NT2/D1 (cell line): ENCODE measurements around the gene AHRR.

Experiments used
- SUZ12 ChIP-seq: IDR thresholded peaks from 2 replicates; pipeline ENCODE4 v1.6.1; 2011; ENCODE audit not compliant: insufficient read length, insufficient read depth; ENCODE audit errors: extremely low read depth
- YY1 ChIP-seq: IDR thresholded peaks from 2 replicates; pipeline ENCODE4 v1.6.1; 2011; ENCODE audit not compliant: insufficient read length, insufficient read depth
- ZNF274 ChIP-seq: IDR thresholded peaks from 2 replicates; pipeline ENCODE4 v1.6.1; 2011; ENCODE audit warnings: mild to moderate bottlenecking, low read depth, low read length

DNA sequence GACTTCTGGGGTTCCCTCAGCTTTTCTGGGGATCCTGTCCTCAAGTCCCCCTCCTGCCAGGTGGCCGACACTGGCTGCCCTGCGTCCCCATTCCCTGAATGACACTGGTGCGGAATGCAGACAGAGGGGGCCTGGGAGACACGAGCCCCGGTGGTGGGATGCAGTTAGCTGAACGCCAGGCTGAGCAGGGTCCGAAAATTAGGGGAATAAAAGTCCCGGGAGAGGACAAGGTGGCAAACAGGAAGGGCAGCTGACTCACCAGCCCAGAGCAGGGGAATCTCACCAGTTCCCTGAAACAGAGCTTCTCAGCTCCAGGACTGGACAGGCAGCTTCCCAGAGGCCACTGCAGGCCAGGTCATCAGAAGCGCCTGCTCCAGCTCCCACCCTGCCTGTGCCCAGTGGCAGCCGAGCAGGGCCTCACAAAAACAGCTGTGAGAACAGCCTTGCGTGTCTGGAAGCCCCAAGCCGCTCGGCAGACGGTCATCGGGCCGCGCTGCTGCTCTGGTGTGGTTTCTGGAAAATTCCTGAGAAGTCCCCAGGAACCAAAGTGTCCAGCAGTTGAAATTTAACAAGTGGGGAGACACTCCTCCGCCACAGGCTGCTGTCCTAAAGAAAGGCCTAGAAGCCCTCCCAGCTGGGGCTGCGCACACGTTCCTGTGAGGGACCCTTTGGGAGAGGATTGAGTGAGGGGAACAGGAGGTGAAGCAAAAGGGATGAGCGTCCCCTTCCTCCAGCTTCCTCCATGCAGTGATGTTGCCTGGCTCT, 73.8 kb downstream of the AHRR start:
- TF ChIP-seq YY1 (no peak), SUZ12 (no peak), ZNF274 (no peak)
